ENCODE measurements around the gene MRPS22.
A peak's percentile ranks its signal among the peaks of the same experiment; 100 is the strongest.
"Not testable (repeated sequence)": the region's sequence is repeated elsewhere in the genome, so short reads cannot be mapped to it uniquely, and the experiment has no call there.

The MRPS22 gene

DNA sequence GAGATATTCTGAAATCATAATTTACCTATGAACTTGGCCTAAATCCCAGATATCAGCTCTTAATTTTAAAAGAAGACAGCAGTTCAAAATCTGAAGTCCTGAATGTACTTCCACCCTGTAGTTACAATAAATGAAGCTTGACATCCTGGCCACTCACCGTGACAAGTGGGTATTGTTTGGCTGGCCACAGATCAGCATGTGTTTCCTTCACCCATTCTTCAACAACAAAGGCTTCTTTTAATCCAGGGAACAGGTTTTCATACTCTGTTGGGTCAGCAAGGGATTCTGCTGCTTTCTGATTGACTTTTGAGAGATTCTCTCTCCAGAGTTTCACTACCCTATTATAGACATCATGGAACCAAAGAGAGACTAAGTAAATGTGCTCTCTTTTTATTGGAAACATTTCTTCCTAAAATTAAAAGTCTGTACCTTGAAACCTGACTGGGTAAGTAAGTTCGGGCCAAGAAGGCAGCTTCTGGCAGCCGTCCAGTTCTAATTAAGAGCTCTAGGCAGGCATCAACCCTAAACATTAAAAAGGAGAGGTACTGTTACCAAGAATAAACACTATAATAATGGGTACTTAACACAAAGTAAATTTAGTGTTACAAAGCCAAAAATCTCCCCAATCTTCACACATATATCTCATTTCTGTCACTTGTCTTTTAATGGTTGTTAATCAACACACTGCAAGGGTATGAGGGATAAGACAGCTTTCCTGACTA lies 15.2 kb downstream of the MRPS22 start:
- Mint-ChIP-seq H3K4me3 (no peak overlapping the region), H3K27me3 (no peaks in the 10 kb centered on the region), H3K36me3 (ENCODE audit: insufficient read depth) (peaks cover 93% of the 10 kb centered on the region), H3K27ac (peak overlapping the region in 1 of 2 donors; percentile 62), H3K9me3 (no peaks in the 10 kb centered on the region), H3K4me1 (ENCODE audit: low read depth in 2 of 2) (peaks cover 6 to 9% of the 10 kb centered on the region in 2 donors)
- DNase-seq (no peak), ATAC-seq (replicated peaks) (no peak)

DNA sequence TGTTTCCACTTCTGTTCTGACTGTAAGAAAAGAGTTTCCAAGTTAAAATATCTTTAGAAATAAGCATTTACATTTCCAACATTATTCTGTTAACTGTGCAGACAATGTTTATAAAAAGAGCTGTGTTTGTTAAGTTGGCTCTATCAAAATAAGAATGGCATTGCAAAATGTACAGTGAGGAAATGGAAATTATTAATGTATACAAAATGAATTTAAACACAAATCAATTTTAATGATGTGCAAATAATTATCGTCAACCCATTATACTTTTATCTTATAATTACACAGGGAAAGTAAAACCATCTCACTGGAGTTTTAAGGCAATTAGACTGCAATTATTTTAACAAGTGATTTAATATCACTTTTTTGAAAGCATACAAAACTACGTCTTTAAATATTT lies 17.5 kb downstream of the MRPS22 start:
- Mint-ChIP-seq H3K27ac (peak overlapping the region in 1 of 2 donors; percentile 77), H3K27me3 (no peaks in the 10 kb centered on the region), H3K9me3 (no peaks in the 10 kb centered on the region), H3K36me3 (ENCODE audit: insufficient read depth) (peaks cover 94% of the 10 kb centered on the region), H3K4me3 (no peak overlapping the region), H3K4me1 (ENCODE audit: low read depth in 2 of 2) (peaks cover 0 to 3% of the 10 kb centered on the region in 2 donors)
- DNase-seq (no peak), ATAC-seq (replicated peaks) (no peak)

DNA sequence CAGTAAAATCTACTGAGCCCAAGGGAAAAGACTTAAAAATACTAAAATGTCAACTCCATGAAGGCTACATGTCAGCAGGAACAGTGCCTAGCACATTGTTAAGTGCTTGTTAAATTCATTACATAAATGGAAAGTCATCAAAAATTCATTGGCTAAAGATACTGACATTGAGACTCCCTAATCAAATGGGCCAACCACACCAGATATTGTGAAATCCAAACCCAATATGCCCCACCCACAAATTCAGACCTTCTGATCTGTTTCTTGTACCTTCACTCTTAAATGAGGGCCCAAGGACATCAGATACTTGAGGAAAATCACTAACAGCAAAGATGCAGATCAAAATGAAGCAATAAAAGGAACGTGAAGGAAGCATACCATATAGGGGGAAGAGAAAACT lies 20.7 kb downstream of the MRPS22 start:
- H3K9me3 Mint-ChIP-seq, result no peaks in the 10 kb centered on the region
- H3K4me3 Mint-ChIP-seq, result no peak overlapping the region
- DNase-seq (no peak), ATAC-seq (replicated peaks) (no peak)
- no peaks in the 10 kb centered on the region for H3K4me1 Mint-ChIP-seq (ENCODE audit: low read depth in 2 of 2)
- H3K27ac Mint-ChIP-seq, result no peak overlapping the region
- H3K36me3 Mint-ChIP-seq (ENCODE audit: insufficient read depth), result peaks cover 97% of the 10 kb centered on the region
- no peaks in the 10 kb centered on the region for H3K27me3 Mint-ChIP-seq

DNA sequence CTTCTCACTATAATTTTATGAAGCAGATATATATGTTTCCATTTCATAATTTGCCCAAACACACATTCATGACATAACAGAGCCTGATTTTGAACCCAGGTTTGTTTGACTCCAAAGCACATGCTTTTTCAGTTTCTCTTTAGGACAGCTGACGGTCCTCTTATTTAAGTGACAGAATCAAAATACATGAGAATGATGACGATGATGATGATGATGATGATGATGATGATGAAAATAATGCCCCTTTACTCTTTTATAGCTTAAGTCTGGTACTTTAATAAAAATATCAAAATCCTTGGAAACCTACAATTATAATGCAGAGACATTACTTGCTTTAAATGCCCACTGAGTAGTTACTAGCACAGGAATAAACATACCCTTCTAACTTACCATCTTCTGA lies 30.3 kb downstream of the MRPS22 start:
- peaks cover 0 to 8% of the 10 kb centered on the region in 2 donors for H3K4me1 Mint-ChIP-seq (ENCODE audit: low read depth in 2 of 2)
- ATAC-seq (replicated peaks), result no peak
- no peak for DNase-seq
- H3K27me3 Mint-ChIP-seq, result no peaks in the 10 kb centered on the region
- H3K9me3 Mint-ChIP-seq, result no peaks in the 10 kb centered on the region
- H3K27ac Mint-ChIP-seq, result no peak overlapping the region
- H3K4me3 Mint-ChIP-seq, result no peak overlapping the region
- peaks cover 94% of the 10 kb centered on the region for H3K36me3 Mint-ChIP-seq (ENCODE audit: insufficient read depth)

DNA sequence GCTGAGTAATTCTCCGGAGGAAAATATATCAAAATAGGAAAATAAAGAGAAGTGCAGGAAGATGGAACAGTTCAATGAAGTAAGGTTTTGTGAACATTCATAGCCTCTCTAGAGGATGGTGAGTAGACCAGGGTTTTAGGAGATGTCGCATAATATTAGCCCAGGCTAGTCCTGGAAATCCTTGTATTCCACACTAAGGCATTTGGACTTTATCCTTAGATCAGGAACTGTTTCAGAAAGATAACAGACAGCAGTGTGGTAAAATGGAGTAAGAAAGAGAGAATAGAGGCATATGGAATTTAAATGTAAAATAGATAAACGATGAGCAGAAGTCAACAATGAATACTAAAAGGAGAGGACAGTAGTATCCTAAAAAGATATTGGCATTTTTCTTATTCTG lies 33.6 kb downstream of the MRPS22 start:
- ATAC-seq (replicated peaks), result no peak
- Mint-ChIP-seq H3K4me1 (ENCODE audit: low read depth in 2 of 2) (peaks cover 12 to 28% of the 10 kb centered on the region in 2 donors), H3K27ac (peak overlapping the region in 1 of 2 donors; percentile 59), H3K27me3 (no peaks in the 10 kb centered on the region), H3K9me3 (no peaks in the 10 kb centered on the region), H3K4me3 (no peak overlapping the region), H3K36me3 (ENCODE audit: insufficient read depth) (peaks cover 92% of the 10 kb centered on the region)
- DNase-seq, result no peak

DNA sequence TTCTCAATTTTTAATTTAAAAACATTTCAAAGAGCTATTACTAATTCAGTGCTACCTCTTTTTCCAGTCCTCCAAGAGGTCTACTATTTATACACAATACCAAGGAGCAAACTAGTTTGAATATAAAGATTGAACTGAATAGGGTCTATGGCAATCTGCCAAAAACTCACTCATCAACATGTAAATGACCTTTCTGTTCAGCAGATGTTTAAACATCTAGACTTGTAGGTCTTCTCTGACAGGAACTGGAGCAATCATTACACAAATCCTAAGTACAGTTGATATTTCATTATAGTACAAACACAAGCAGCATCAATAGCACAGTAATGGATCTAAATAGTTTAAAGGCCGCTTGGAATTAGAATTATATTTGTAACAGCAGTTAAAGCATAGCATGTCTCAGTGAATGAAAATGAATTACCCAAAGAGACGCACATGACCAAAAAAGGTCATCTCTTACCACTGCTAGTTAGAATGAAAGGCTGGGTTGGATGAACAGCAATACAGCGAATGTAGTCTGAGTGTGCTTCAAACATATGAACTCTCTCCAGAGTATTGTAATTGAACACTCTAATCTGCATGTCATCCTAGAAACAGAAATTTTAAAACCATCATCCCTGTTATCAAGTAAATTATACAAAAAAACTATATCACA lies 34.9 kb downstream of the MRPS22 start:
- H3K27ac Mint-ChIP-seq, result peak overlapping the region in 1 of 2 donors; percentile 67
- no peaks in the 10 kb centered on the region for H3K9me3 Mint-ChIP-seq
- ATAC-seq (replicated peaks) (no peak), DNase-seq (no peak)
- H3K4me3 Mint-ChIP-seq, result no peak overlapping the region
- H3K36me3 Mint-ChIP-seq (ENCODE audit: insufficient read depth), result peaks cover 86% of the 10 kb centered on the region
- H3K4me1 Mint-ChIP-seq (ENCODE audit: low read depth in 2 of 2), result peaks cover 12 to 31% of the 10 kb centered on the region in 2 donors
- no peaks in the 10 kb centered on the region for H3K27me3 Mint-ChIP-seq

DNA sequence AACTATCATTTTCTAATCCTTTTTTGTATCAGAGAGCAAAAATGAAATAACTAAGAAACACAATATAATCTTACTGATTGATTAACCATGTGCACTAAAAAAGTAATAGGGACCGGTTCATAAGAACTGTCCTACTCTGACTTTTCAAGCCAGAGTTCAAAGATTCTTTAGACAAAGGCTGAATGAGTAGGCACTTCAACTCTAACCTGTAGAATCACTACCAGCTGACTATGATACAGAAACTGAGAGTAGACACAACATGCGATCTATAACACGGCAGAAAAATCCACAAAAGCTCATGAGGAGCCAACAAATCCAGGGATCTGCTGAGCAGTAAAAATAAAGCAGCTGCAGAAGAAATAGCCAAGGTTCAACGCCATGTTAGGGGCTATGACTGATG lies 36.8 kb downstream of the MRPS22 start:
- Mint-ChIP-seq H3K4me1 (ENCODE audit: low read depth in 2 of 2) (peaks cover 12 to 36% of the 10 kb centered on the region in 2 donors), H3K9me3 (no peaks in the 10 kb centered on the region), H3K27ac (peak overlapping the region in 1 of 2 donors; percentile 29), H3K27me3 (no peaks in the 10 kb centered on the region), H3K4me3 (no peak overlapping the region), H3K36me3 (ENCODE audit: insufficient read depth) (peaks cover 79% of the 10 kb centered on the region)
- no peak for DNase-seq
- no peak for ATAC-seq (replicated peaks)

DNA sequence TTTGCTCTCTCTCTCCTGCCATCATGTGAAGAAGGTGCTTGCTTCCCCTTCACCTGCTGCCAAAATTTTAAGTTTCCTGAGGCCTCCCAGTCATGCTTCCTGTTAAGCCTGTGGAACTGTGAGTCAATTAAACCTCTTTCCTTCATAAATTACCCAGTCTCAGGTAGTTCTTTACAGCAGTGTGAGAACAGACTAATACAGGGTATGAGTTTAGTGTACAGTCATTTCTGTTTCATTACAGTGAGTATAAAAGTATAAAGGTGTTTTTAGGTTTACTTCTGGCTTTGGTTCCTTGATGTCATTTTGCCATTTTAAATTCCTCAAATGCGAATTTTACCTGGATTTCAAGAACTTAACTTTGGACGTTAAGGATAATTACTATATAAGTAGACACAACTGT lies 38.5 kb downstream of the MRPS22 start:
- not testable (repeated sequence) for H3K27me3 Mint-ChIP-seq; H3K9me3 Mint-ChIP-seq; H3K4me3 Mint-ChIP-seq; ATAC-seq (replicated peaks); DNase-seq
- Mint-ChIP-seq H3K36me3 (ENCODE audit: insufficient read depth) (peaks cover 66% of the 10 kb centered on the region), H3K4me1 (ENCODE audit: low read depth in 2 of 2) (peaks cover 19 to 47% of the 10 kb centered on the region in 2 donors), H3K27ac (peak overlapping the region in 1 of 2 donors; percentile 32)

DNA sequence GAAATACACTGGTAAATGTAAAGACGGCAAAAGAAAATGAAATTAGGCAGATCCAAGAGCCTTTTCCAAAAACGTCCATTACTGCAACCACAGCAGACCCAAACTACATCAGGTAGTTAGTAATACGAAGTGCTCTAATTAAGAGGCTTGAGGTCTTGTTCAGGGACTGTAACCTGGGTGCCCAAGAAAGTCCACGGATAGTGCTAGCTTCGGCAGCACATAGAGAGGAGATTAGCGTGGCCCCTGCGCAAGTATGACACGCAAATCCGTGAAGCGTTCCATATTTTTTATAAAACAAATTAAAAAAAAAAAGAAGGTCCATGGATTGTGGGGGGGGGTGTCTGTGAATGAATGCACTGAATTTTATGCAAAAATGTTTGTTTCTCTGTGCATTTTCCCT lies 44.3 kb downstream of the MRPS22 start:
- Mint-ChIP-seq H3K27ac (peak overlapping the region; percentile 13 to 98), H3K4me1 (ENCODE audit: low read depth in 2 of 2) (peaks cover 17 to 46% of the 10 kb centered on the region in 2 donors), H3K4me3 (peak overlapping the region; percentile 84 to 91), H3K9me3 (no peaks in the 10 kb centered on the region), H3K36me3 (ENCODE audit: insufficient read depth) (peaks cover 41% of the 10 kb centered on the region), H3K27me3 (no peaks in the 10 kb centered on the region)
- no peak for DNase-seq
- no peak for ATAC-seq (replicated peaks)

DNA sequence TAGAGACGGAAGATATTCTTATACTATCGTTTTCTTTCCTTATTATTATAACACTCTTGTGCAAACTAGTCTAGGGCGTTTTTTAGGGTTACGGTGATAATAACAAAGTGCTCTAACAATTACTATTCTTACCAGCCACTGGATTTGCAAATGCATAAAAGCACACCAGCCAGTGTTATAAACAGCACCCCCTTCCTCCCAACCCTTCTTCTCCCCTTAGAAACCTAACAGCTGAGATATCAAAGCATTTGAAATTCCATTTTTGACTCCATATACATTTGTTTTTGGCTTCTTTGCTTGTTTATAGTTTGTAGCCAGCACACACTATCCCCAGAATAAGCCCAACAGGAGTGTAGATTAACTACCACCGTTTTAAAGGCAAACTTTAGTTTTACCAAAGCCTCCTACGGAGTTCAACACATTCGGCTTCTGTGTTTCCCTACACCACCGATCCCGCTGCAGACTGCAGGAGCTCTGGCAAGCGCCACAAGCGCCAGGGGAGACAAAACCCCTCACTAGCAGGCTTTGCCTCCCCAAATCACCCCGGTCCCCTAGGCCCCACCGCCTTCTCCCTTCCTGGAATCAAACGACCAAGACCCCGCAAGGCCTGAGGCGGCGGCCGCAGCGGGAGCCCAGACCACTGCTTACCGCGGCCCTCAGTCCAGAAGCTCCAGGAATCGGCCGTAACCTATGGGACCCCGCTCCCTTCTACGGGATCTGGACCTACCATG lies 45.2 kb downstream of the MRPS22 start:
- H3K36me3 Mint-ChIP-seq (ENCODE audit: insufficient read depth), result peaks cover 37% of the 10 kb centered on the region
- H3K27me3 Mint-ChIP-seq, result no peaks in the 10 kb centered on the region
- peaks cover 17 to 46% of the 10 kb centered on the region in 2 donors for H3K4me1 Mint-ChIP-seq (ENCODE audit: low read depth in 2 of 2)
- peak overlapping the region; percentile 84 to 91 for H3K4me3 Mint-ChIP-seq
- DNase-seq (no peak), ATAC-seq (replicated peaks) (peak; percentile 37)
- H3K27ac Mint-ChIP-seq, result peak overlapping the region; percentile 98
- no peaks in the 10 kb centered on the region for H3K9me3 Mint-ChIP-seq

DNA sequence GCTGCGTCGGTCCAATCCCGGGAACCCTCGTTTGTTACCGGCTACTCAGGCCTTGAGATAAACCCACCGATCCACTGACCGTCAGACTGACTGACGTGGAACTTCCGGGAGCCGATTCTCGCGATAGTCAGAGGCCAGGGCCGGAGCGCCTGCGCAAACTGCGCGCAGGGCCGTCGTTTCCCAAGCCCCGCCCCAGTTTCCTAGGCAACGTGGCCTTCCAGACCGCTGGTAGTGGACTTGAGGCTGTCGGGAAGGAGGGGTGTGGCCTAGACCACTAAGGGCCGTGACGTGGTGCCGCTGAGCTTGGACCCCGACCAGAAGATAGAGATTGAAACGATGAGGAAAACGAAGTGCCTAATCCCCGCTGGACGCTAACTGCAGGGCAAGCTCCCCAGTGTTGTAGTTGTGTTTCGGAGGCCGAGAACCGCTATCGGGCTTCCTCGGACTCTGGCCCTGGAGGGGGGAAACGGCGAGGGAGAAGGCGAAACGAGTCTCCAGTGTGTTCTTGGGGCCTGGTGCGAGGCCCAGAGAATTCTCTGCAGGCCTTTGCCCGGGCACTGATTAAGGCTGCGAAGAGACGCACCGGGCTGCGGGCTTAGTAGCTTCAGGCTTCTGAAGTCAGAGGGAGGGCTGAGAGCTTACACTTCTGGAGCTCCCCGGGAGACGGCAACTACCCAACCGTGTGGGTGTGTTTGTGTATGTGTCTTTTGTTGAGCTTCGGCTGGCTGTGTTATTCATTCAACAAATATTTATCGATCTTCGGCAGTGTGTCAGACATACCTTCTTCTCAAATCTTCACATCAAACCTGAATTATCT lies 45.9 kb downstream of the MRPS22 start, which contains the start of gene COPB2:
COPB2 (minus strand) TSS at position 96 of the 817 bp plus-strand sequence. CDS start 97 bp downstream, outside the sequence.
- Mint-ChIP-seq H3K27me3 (no peaks in the 10 kb centered on the region), H3K9me3 (no peaks in the 10 kb centered on the region), H3K4me3 (peak within 1 kb of the TSS; percentile 84 to 91), H3K4me1 (ENCODE audit: low read depth in 2 of 2) (peaks cover 17 to 46% of the 10 kb centered on the region in 2 donors), H3K36me3 (ENCODE audit: insufficient read depth) (peaks cover 33% of the 10 kb centered on the region), H3K27ac (peak within 1 kb of the TSS; percentile 98)
- peak; percentile 96 to 97 (median 97) for DNase-seq
- ATAC-seq (replicated peaks), result peak; percentile 91

DNA sequence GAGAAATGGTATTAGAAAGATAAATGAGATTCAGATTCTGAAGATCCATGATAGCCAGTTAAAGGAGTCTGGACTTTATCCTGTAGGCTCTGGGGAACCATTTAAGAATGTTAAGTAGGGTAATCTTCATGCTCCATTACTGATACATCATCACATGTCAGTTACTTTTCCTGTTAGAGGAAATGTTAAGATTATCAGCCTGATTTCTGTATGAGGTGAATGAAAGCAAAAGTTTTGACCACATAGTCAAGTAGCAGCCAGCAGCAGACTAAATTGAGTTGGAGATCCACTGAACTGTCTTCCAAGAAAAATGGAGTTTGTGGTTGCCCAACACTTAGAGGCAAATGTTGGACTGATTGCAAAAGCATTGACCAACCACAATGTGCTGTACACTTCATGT lies 50.3 kb downstream of the MRPS22 start:
- Mint-ChIP-seq H3K27me3 (no peaks in the 10 kb centered on the region), H3K4me3 (no peak overlapping the region), H3K36me3 (ENCODE audit: insufficient read depth) (peaks cover 16% of the 10 kb centered on the region), H3K4me1 (ENCODE audit: low read depth in 2 of 2) (peaks cover 4 to 10% of the 10 kb centered on the region in 2 donors), H3K9me3 (no peaks in the 10 kb centered on the region), H3K27ac (no peak overlapping the region)
- DNase-seq, result no peak
- no peak for ATAC-seq (replicated peaks)

DNA sequence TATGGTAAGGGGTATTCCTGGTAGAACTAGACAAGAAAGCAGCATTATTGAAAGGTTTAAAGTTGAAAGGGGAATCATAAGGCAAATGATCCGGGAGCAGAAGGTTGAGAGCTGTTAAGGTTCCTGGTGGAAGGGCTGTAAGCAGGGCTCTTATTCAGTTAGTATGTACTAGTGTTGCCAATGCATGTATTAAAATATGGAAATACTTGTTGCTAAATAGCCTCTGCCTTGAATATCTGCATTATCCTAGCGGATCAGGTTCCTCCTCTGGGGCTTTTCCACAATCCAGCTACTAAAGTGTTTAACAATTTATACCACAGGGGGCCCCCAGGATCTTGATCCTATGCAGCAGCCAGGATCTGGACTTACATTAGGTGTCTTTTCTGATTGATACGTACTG lies 52.9 kb downstream of the MRPS22 start:
- H3K27ac Mint-ChIP-seq, result no peak overlapping the region
- DNase-seq (no peak), ATAC-seq (replicated peaks) (no peak)
- H3K36me3 Mint-ChIP-seq (ENCODE audit: insufficient read depth), result no peaks in the 10 kb centered on the region
- H3K9me3 Mint-ChIP-seq, result no peaks in the 10 kb centered on the region
- no peaks in the 10 kb centered on the region for H3K4me1 Mint-ChIP-seq (ENCODE audit: low read depth in 2 of 2)
- no peaks in the 10 kb centered on the region for H3K27me3 Mint-ChIP-seq
- H3K4me3 Mint-ChIP-seq, result no peak overlapping the region

Data from effector memory CD8-positive, alpha-beta T cell (primary cell).